ENCODE measurements around the gene SLC25A27.
"Not testable (repeated sequence)": the region's sequence is repeated elsewhere in the genome, so short reads cannot be mapped to it uniquely, and the experiment has no call there.

SLC25A27 gene, protein sequence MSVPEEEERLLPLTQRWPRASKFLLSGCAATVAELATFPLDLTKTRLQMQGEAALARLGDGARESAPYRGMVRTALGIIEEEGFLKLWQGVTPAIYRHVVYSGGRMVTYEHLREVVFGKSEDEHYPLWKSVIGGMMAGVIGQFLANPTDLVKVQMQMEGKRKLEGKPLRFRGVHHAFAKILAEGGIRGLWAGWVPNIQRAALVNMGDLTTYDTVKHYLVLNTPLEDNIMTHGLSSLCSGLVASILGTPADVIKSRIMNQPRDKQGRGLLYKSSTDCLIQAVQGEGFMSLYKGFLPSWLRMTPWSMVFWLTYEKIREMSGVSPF

GRCh38 chr6:46652603-46653438, at the start of gene SLC25A27, which contains the start of gene CYP39A1:
TSS of gene SLC25A27 (plus strand) at chr6:46652975. CDS start at chr6:46653193, 218 bp downstream.
TSS of gene CYP39A1 (minus strand) at chr6:46652818. CDS start at chr6:46652582, 236 bp downstream.
- DNase-seq (ENCODE audit: low spot score): peak; percentile 96

DNA sequence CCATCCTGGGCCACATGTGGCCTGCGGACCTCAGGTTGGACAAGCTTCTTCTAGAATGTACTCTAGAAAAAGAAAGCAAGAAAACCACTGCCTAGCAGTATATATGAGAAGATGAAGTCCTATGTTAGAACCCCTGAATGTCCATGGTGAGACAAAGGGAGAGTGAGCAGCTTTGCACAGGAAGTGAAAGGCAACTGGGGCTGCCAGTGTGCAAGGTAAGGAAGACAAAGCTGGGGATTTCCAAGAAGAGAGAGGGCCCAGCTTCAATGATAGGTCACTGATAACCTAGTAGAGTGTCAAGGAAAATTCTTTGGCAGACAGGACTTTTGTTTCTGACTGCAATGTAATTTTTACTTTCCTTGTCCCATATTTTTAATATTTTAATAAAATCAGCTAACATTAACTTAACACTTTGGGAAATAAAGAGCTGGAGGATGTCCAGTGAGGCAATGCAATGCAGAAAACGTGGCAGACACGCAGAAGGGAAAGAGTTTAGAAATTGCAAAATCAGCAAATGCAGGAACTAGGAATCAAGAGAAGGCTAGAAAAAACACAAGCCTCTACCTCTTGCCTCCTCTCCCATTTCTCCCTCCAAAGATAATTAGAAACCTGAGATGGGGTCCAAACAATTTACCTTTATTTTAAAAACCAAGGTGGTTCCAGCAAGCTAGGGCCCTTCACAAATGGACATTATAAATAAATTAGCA, 47.5 kb upstream of the SLC25A27 start:
- no peak for DNase-seq (ENCODE audit: low spot score)

DNA sequence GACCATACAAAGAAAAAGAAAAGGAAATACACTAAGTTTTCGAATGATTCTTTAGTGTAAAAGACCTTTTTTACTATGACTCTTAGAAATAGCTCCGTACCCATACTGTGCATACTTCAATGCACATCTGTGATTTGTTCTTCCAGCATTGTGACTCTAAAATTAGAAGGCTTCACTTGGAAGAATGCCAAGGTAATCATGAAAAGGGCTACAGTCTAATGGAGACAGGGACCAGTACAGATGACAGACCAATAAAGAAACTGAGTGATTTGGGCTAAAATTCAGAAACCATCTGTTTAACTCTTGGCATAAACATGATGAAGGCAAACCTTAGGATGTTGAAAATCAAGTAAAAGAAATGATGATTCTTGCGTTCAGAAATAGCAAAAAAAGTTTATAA, 46.4 kb upstream of the SLC25A27 start:
- no peak for DNase-seq (ENCODE audit: low spot score)

DNA sequence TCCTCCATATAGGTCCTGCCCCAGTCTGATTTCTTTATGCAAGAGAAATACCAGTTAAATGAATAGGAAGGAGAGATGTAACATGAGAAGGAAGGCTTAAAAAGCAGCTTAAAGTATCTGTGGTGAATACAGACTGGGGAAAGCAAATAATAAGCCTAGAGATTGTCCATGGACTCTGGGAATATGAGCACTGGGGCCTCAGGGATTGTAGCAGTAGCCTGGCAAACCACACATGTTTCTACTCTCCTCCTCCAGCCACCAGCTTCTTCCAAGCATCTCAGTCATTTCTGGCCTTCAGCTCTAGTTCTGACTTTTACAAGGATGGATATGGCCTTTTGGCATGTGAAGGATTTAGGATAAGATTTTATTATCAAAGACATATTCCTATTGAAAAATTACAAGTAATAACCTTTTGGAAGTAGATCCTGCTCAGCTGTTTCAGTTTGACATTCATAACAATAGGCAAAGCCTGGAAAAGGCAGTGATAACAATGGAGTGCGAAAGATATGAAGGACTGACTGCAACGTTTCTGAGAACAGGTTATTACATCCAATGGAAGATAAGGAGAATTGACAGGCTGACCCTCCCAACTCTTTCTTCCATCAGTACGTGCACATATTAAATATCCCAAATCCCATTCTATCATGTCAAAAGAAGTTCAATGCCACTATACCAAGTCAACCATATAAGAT, 41.8 kb upstream of the SLC25A27 start:
- no peak for DNase-seq (ENCODE audit: low spot score)

- no peak for DNase-seq (ENCODE audit: low spot score)
These were observed 40.1 kb upstream of the SLC25A27 start for GRCh38 chr6:46612645-46613044.

GRCh38 chr6:46618726-46619125, 34.0 kb upstream of the SLC25A27 start:
- DNase-seq (ENCODE audit: low spot score): no peak

DNA sequence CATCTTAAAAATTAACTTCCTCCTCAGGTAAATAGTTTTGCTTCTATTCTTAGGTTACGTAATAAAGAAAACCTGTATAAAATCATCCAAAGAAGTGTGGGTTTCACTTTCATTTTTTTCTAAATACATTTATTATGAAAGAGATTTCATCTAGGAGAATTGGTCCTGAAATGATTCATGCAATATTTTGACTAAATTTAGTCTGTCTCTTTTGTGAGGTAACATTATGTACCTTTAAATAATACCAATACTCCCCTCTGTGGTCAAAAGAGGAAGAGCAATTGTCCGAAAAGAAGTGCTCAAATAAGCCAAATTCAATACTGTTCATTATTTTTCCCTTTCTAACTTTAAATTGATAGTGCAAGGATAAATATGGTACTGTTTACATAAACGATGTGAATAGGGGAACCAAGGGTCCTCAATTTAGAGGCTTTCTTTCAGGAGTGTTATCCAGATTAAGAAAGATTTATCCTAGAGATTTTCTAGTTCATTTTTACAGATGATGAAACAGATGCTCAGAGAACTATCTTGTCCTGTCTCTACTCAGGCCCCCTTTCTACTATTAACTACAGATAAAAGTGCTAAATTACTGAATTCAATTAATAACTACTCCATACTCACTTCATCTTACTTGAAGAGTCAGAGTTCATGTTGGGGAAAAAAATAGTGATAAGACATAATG, 26.4 kb upstream of the SLC25A27 start:
- DNase-seq (ENCODE audit: low spot score): peak; percentile 14

DNA sequence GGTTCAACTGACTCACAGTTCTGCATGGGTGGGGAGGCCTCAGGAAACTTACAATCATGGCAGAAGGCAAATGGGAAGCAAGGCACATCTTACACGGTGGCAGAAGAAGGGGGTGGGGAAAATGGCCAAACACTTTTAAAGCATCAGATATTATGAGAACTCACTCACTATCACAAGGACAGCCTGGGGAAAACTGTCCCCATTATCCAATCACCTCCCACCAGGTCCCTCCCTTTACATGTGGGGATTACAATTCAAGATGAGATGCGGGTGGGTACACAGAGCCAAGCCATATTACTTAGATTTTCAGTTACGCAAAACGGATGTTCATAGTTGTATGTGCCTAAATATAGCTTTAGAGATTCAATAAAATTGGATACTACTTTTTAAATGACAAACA, 25.8 kb upstream of the SLC25A27 start:
- DNase-seq (ENCODE audit: low spot score): no peak

GRCh38 chr6:46628498-46628897, 24.3 kb upstream of the SLC25A27 start:
- DNase-seq (ENCODE audit: low spot score): no peak

DNA sequence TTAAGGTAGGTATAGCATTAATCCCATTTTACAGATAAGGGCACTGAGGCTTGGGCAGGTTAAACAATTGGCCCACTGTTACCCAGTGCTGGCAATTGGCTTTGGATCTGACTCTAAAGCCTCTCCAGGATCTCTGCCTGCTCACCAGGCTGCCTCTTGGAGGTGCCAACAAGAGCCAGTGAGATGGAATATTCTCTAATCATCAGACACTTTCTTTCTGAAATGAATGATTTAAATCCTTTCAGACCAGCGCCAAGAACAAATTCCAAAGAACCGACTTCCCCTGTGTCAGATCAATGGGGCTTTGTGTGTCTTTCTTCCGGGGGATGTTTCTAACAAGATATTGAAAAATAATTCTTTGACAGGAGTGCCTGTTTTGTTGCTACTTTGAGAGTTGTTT, 23.8 kb upstream of the SLC25A27 start:
- DNase-seq (ENCODE audit: low spot score): no peak

DNA sequence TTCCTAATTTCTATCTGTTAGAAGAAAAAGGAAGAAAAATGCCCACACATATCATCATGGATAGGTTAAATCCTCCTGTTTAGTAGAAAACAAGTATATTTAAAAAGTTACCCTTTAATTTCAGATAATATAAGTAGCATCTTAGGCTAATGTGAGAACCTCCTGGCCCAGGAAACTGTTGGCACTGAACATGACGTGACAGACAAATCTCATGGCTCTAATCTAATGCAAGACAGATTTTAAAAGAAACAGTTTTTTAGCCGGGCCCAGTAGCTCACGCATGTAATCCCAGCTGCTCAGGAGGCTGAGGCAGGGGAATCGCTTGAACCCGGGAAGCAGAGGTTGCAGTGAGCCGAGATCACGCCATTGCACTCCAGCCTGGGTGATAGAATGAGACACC, 23.1 kb upstream of the SLC25A27 start:
- DNase-seq (ENCODE audit: low spot score): no peak

- no peak for DNase-seq (ENCODE audit: low spot score)
These were observed 20.7 kb upstream of the SLC25A27 start for GRCh38 chr6:46632053-46632452.

- DNase-seq (ENCODE audit: low spot score): no peak
These were observed 17.3 kb upstream of the SLC25A27 start for GRCh38 chr6:46635462-46635861.

- no peak for DNase-seq (ENCODE audit: low spot score)
These were observed 15.6 kb upstream of the SLC25A27 start for GRCh38 chr6:46637145-46637544.

GRCh38 chr6:46637933-46638332, 14.8 kb upstream of the SLC25A27 start:
- no peak for DNase-seq (ENCODE audit: low spot score)

- no peak for DNase-seq (ENCODE audit: low spot score)
These were observed 14.1 kb upstream of the SLC25A27 start for GRCh38 chr6:46638650-46639049.

- no peak for DNase-seq (ENCODE audit: low spot score)
These were observed 9.6 kb upstream of the SLC25A27 start for GRCh38 chr6:46642928-46643751.

DNA sequence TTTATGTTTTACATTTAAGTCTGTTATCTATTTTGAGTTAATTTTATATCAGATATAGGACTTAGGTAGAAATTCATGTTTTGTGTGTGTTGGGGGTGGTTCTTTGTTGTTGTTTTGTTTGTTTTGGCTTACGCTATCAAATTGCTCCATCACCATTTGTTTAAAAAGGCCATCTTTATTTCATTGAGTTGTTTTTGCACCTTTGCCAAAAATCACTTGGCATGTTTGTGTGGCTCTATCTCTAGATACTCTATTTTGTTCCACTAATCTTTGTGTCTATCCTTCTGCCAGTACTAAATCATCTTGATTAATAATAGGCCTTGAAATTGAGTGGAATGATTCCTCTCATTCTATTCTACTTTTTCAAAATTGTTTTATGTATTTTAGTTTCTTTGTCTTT, 7.5 kb upstream of the SLC25A27 start:
- DNase-seq (ENCODE audit: low spot score): no peak

- DNase-seq (ENCODE audit: low spot score): not testable (repeated sequence)
These were observed 4.7 kb upstream of the SLC25A27 start for GRCh38 chr6:46648108-46648507.

- DNase-seq (ENCODE audit: low spot score): no peak
These were observed 3.8 kb upstream of the SLC25A27 start for GRCh38 chr6:46648869-46649492.

All from iPS-NIHi11 (cell line).